Raji (cell line): ENCODE measurements around the gene RAVER2.

Source experiments
- POLR2A ChIP-seq: IDR thresholded peaks from 2 replicates; pipeline ENCODE4 v1.6.1; 2011; ENCODE audit warnings: low read depth, low read length, control low read depth; ENCODE audit not compliant: insufficient read depth

The RAVER2 gene

GRCh38 chr1:64744492-64745180 is at the start of gene RAVER2:
Gene RAVER2 (plus strand): TSS chr1:64745075. CDS start chr1:64745173, 98 bp downstream.
- no peak for TF ChIP-seq POLR2A

GRCh38 chr1:64696879-64697278 is 48.0 kb upstream of the RAVER2 start:
- TF ChIP-seq POLR2A = no peak

GRCh38 chr1:64699327-64699726 is 45.5 kb upstream of the RAVER2 start:
- no peak for TF ChIP-seq POLR2A

- TF ChIP-seq POLR2A = no peak
Measured at GRCh38 chr1:64701071-64701470, 43.8 kb upstream of the RAVER2 start.

GRCh38 chr1:64701886-64702285 is 43.0 kb upstream of the RAVER2 start:
- TF ChIP-seq POLR2A = no peak

GRCh38 chr1:64703600-64703999 is 41.3 kb upstream of the RAVER2 start:
- TF ChIP-seq POLR2A = no peak

GRCh38 chr1:64705591-64705990 is 39.3 kb upstream of the RAVER2 start:
- TF ChIP-seq POLR2A = no peak

GRCh38 chr1:64711266-64711665 is 33.6 kb upstream of the RAVER2 start:
- TF ChIP-seq POLR2A = no peak

- TF ChIP-seq POLR2A = no peak
Measured at GRCh38 chr1:64712049-64712448, 32.8 kb upstream of the RAVER2 start.

- TF ChIP-seq POLR2A = no peak
Measured at GRCh38 chr1:64715186-64715585, 29.7 kb upstream of the RAVER2 start.

GRCh38 chr1:64721135-64721534 is 23.7 kb upstream of the RAVER2 start:
- no peak for TF ChIP-seq POLR2A

GRCh38 chr1:64721576-64722145 is 23.2 kb upstream of the RAVER2 start:
- no peak for TF ChIP-seq POLR2A

GRCh38 chr1:64727861-64728260 is 17.0 kb upstream of the RAVER2 start:
- TF ChIP-seq POLR2A = no peak

- TF ChIP-seq POLR2A = no peak
Measured at GRCh38 chr1:64733581-64734286, 11.1 kb upstream of the RAVER2 start.

- TF ChIP-seq POLR2A = no peak
Measured at GRCh38 chr1:64734287-64734652, 10.6 kb upstream of the RAVER2 start.

- no peak for TF ChIP-seq POLR2A
Measured at GRCh38 chr1:64743954-64744491, 852 bp upstream of the RAVER2 start.
